Left renal pelvis (tissue), 4 donors: ENCODE measurements around the gene FANCI. TPM values are rescaled to one million over a fixed set of nuclear protein-coding genes. Genes with fewer than 3 reads are reported as not detected.

Experiments
- DNase-seq, 4 donors: peaks; one replicate each; pipeline ENCODE4 v3.0.0-alpha.2; 2013; ENCODE audit warnings: low read depth in 4 of 4, low spot score in 3 of 4
- polyA plus RNA-seq, 4 donors: library from polyadenylated mRNA; unstranded; fragments of 120-200 nt; gene quantifications; one replicate each; pipeline ENCODE4 v1.2.1, GENCODE V29; 2013; ENCODE audit not compliant: insufficient read length in 4 of 4

FANCI gene
- polyA plus RNA-seq, 4 donors: 27.9 to 40.4 (median 35.7) TPM

GRCh38 chr15:89329329-89330084, 85.7 kb downstream of the FANCI start:
- DNase-seq: no peak

GRCh38 chr15:89330119-89330518, 86.3 kb downstream of the FANCI start:
- DNase-seq: no peak

- no peak for DNase-seq
Measured at GRCh38 chr15:89330881-89331595, 87.3 kb downstream of the FANCI start.

- no peak for DNase-seq
Measured at GRCh38 chr15:89332446-89332845, 88.7 kb downstream of the FANCI start.

- DNase-seq: no peak
Measured at GRCh38 chr15:89333011-89333860, 89.5 kb downstream of the FANCI start.

- DNase-seq: peak in 2 of 4 donors; percentile 12 to 14
Measured at GRCh38 chr15:89333959-89334509, 90.3 kb downstream of the FANCI start.

- DNase-seq: peak; percentile 97 to 98 (median 98)
Measured at GRCh38 chr15:89334510-89335297, 90.9 kb downstream of the FANCI start, which contains the start of gene POLG. POLG (minus strand) TSS chr15:89334824; CDS start chr15:89333754, 1,070 bp downstream.

- peak in 3 of 4 donors; percentile 31 to 44 (median 40) for DNase-seq
Measured at GRCh38 chr15:89335298-89336041, 91.7 kb downstream of the FANCI start.

- DNase-seq: no peak
Measured at GRCh38 chr15:89338036-89338435, 94.3 kb downstream of the FANCI start.

GRCh38 chr15:89340573-89340972, 96.8 kb downstream of the FANCI start:
- DNase-seq: no peak

GRCh38 chr15:89341316-89342005, 97.7 kb downstream of the FANCI start:
- DNase-seq: peak in 1 of 4 donors; percentile 29

- DNase-seq: no peak
Measured at GRCh38 chr15:89342840-89343239, 99.1 kb downstream of the FANCI start.

- DNase-seq: no peak
Measured at GRCh38 chr15:89345248-89345647, 101.5 kb downstream of the FANCI start.

GRCh38 chr15:89346516-89347231, 102.9 kb downstream of the FANCI start:
- DNase-seq: no peak

GRCh38 chr15:89349206-89349558, 105.4 kb downstream of the FANCI start:
- no peak for DNase-seq

- DNase-seq: no peak
Measured at GRCh38 chr15:89352476-89352875, 108.7 kb downstream of the FANCI start.

GRCh38 chr15:89353991-89354390, 110.2 kb downstream of the FANCI start:
- DNase-seq: no peak
